GM12873 (cell line): ENCODE data around the gene TBATA.

Source experiments
- CTCF ChIP-seq: IDR thresholded peaks from 2 replicates; pipeline ENCODE4 v1.5.1; 2012; ENCODE audit warnings: low read depth, mild to moderate bottlenecking, moderate library complexity, low read length, control low read depth; ENCODE audit not compliant: insufficient read depth; ENCODE audit errors: missing control alignments

The TBATA gene

GRCh38 chr10:70782086-70782745 is 3.0 kb downstream of the TBATA start:
- TF ChIP-seq CTCF, result no peak

- no peak for TF ChIP-seq CTCF
These were observed 3.6 kb downstream of the TBATA start for GRCh38 chr10:70781461-70782051.

- TF ChIP-seq CTCF, result no peak
These were observed 4.4 kb downstream of the TBATA start for GRCh38 chr10:70780772-70781171.

GRCh38 chr10:70780370-70780760 is 4.8 kb downstream of the TBATA start:
- no peak for TF ChIP-seq CTCF

- TF ChIP-seq CTCF, result no peak
These were observed 5.4 kb downstream of the TBATA start for GRCh38 chr10:70779511-70780369.

- no peak for TF ChIP-seq CTCF
These were observed 6.1 kb downstream of the TBATA start for GRCh38 chr10:70779088-70779487.

- TF ChIP-seq CTCF, result no peak
These were observed 6.8 kb downstream of the TBATA start for GRCh38 chr10:70778267-70778924.
